GM19023 (cell line): ENCODE results near the gene UCN2.
A peak's percentile ranks its signal among the peaks of the same experiment; 100 is the strongest.

Source experiments
- ATAC-seq: cut with Tn5 transposase; IDR thresholded peaks from one replicate; pipeline ENCODE4 v1.9.1; 2021; ENCODE audit warnings: mild to moderate bottlenecking, moderate library complexity; ENCODE audit not compliant: unreplicated experiment

The UCN2 gene, protein sequence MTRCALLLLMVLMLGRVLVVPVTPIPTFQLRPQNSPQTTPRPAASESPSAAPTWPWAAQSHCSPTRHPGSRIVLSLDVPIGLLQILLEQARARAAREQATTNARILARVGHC

DNA sequence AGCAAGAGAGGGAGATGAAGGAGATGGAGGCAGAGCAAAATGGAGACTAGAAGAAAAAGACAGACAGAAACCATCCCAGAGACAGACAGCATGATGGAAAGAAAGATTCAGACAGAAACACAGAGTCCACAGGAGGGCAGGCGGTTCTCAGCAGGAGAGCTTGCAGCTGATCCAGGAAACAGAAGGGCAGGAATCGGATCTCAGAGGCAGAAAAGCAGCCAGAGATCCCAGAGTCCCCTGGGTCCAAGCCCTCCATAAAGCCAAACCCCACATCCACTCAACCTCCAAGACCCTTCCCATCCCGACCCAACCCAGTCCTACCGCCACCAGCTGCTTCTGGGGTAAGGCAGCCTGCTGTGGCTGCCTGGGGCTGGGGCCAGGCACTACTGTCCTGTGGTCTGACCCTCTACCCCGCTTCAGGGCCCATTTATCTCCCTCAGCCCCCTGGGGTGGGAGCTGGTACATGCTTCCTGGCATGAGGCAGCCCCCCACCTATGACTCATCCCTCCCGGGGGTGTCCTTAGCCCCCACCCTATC, at the start of gene UCN2:
Gene UCN2, minus strand, starts transcription at position 400 of the 537 bp plus-strand sequence. CDS start 657 bp downstream, outside the sequence.
- ATAC-seq = no peak

DNA sequence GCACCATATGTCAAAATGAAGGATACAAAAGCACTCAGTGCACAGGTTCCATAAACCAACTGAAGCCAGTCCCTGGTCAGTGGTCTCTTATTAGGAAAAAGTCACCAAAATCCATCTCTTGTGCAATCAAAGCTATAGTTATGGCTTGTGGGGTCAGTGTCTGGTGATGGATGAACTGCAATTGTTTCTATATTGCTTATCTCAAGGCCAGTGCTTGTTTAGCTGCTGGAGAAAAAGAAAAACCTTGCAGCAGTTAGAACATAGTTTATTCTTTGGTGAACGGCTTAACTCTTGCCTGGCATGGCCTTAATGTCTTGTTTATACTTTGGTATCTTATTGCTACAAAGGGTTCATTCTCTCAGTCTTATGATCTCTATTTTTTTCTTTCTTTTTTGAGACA, 48.7 kb upstream of the UCN2 start:
- no peak for ATAC-seq

DNA sequence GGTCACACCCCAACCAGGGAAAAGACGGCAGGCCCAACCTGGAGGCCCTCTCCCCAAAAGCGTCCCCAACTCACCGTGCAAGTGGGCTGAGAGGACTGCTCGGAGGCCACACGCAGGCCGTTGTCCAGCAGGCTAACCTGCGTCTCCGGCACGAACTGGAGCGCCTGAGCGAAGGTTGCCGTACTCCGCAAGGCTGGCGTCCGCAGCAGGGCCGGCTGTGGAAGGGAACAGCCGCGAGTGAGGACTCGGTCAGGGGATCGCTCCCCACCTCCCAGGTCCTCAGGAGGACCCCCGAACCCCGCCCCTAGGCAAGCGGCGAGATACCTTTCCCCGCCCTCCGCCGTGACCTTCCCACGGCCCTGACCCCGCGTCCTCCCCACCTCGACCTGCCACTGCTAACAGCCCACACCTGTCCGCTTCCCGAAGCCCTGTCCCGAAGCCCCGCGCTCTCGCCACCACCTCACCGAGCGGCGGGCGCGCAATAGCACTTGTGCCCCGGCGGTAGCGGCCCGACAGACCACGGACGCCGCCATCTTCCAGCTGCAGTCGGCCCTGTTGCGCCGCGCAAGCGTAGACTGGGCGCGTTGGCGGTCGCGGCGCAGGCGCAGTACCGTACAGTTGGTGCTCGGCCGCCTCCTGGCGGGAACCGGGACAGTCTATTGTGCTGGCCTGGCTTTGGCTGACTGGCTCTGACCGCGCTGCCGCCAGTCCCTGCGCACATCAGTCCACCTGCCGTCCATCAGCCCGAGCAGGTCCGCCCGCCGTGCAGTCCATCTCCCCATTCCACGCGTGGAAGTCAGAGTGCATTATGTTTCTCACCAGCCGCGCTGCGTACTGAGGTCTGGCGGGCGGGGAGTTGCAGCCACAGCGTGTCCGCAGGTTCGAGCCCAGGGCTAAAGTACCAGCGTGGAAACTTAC, 45.8 kb upstream of the UCN2 start, which contains the start of gene UQCRC1:
Gene UQCRC1, minus strand, starts transcription at position 559 of the 918 bp plus-strand sequence. Its CDS starts 26 bp downstream, at position 533.
- ATAC-seq = peak; percentile 94

DNA sequence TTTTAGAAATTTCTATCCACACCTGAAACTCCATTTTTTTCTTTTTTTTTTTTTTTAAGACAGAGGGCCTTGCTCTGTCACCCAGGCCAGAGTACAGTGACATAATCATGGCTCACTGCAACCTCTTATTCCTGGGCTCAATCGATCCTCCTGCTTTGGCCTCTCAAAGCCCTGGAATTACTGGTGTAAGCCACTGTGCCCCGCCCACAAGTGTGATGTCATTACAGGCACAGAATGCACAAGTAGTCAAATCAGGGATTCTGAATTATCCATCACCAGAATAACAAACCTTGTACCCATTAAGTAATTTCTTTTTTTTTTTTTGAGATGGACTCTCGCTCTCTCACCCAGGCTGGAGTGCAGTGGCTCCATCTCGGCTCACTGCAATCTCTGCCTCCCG, 43.9 kb upstream of the UCN2 start:
- no peak for ATAC-seq

DNA sequence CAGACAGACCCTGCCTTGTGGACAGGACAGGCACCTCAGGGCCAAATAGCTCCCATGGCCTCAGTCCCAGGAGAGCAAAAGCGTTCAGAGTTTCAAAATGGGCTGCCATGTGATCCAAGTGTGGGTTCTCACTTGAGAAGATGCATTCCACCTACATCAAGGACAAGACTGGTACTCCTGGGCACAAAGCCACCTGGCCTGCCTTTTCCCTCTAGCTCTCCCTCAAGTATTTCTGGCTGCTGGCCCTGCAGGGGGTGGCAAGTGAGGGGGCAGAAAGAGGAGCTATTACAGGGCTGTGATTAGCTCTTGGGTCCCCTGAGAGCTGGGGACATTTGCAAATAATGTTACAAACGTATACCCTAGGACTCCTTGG, 38.0 kb upstream of the UCN2 start:
- ATAC-seq = no peak

DNA sequence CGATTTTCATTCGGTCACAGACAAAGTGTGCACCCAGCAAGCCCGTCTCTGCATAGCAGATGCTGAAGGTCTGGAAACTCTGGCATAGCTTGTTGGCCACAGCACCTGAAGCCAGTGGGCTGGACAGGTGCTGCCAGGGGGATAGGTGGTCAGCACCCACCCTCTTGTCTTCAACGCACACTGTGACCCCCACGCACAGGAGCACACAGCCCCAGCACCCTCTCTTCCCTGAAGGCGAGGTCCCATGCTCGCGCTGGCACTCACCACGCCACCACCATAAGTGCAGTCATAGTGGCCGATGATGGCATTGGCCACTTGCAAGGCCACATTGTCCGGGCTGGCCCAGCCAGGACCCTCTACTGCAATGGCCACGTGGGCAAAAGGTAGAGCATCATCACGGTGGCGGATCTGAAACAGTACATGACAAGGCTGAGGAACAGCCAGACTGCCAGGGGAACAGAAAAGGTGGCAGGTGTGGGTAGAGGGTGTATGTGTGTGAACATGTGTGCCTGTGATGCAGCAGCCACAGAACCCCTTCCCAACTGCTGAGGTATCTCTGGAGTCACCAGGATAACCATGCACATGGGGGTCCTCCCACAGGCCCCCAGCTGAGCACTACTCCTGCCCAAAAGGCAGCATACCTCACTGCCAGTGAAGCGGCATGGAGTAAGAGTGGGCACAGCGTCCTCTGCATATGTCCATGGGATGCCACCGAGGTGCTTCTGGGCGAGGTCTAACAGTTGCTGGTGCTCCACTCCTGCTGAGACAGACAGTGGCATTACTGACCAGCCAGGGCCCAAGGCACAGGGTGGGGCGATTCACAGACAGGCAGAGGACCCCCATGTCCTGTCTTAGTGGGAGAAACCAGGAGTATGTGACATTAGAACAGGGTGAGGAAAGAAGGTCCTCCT, 37.4 kb upstream of the UCN2 start:
- no peak for ATAC-seq

DNA sequence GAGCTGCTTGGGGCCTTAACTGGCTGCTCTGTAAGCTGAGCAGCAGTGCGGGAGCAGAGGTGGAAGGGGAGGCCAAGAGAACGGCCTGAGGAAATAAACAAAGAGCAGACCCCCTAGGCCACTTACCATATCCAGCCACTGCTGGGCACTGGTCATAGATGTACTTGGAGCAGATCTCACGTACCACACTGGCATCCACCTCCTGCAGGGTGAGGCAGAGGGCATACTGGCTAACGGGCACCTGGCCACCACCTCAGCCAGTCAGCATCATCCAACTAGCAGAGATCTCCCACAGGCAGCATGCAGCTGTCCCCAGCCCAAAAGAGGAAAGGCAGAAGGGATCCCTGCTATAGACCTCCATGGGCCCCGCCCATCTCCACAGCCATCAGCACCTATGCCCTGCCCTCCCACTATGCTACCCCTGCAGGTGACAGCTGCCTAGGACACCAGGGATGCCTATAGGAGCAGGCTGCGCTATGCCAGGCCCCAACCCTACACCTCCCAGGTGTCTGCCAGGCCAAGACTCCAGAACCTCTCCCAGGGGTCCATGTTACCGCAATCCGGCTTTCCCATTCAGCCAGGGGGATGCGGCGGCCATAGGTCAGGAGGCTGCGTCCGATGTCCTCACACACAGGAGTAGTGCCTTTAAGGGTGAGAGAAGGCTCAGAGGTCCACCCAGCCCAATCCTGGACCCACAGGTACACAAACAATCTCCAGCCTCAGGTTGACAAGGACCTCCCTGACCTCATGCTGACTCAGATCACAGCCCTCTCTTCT, 36.1 kb upstream of the UCN2 start:
- ATAC-seq = no peak

DNA sequence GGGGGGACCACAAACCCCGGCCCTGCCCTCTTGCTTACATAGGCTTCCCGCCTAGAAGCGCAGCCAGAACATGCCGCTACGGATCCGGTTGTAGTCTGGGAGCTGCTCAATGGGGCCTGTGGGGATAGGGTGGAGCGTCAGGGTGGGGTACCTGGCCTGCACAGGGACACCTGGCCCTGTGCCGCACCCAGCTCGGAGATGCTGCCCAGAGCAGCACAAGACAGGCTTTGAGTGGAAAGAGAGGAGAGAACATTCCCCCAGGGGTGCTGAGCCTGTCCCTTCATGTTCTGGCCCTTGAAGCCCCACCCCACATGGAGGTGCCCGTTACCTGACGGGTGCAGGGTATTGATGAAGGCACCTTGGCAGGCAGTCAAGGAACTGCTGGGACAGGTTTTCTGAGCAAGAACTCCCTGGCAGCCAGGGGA, 35.5 kb upstream of the UCN2 start:
- no peak for ATAC-seq

DNA sequence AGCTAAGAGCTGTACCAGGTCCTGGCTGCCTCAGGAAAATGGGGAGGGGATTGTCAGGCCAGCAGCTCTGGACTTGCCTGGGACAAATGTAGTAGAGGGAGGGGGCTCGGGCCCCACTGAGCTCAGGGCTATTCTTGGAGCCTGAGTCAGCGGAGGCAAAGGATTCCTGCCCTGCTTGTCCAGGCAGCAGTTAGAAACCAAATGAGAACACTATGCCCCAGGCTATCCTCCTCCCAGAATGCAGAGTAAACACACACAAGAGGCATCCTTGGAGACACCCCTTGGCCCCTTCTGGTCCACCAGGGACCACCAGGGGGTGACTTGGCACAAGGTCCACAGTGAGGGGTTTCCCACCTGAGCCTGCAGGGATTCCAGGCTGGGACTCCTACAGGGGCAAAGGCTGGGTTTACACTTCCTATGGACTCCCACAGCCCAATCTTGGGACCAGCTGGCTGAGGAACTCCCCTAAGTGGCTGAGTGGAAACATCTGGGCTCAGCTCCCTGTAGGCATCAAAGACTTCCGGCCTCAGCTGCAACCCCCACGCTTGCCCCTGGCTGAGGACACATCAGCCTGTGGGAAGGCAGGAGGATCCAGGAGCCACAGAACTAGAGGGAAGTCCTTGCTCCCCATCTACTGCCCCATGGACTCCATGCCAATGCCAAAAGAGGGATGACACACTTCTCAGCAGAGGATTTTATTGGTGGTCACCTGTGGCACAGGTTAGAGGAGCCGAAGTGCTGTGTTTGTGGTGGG, 34.9 kb upstream of the UCN2 start:
- ATAC-seq = no peak

DNA sequence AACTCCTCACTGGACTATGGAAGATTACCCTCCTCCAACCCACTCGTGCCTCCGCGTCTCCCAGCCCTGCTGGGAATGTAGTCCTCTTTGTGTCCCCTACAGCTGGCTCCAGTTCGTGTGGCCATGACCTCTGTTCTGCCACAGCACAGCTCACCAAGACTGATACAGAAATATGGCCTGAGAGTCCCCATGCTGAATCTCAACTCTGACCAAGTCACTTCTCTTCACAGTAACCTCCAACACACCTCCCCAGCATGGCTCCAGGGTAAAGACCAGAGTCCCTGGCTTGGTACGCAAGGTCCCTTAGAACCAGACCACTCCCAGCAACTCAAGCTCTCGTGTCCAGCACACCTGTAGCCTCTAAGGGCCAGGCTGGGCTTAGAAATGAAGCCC, 33.8 kb upstream of the UCN2 start:
- ATAC-seq = no peak

DNA sequence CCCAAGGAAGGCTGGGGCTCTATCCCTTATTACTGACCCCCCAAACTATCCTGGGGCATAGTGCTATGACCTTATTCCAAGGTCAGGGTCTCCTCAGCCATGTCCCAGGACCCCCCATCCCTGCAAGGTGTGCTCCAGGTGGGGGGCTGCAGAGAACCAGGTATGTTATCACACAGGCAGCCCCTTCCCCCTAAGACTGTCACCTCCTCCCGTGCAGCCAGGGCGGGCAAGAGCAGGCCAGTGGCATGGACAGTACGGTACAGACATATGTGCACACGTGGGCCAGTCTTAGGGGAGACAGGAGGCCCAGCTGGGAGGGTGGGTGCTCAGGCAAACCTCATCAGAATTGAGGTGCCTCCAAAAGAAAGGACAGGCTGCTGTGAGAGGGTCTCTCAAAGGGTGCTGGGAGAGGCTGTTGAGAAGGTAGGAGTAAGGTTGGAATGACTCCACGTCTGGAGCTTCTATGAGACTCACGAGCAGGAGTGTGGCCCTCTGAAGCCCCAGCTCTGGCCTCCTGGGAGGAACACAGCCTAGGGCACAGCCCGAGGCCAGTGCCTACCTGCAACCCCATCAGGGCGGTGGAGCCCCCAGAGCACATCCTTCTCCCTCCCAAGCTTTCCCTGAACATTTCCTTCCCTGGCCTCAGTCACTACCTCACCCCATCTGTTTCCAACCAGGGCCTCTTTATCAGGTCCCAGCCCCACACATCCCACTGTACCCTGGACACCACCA, 33.3 kb upstream of the UCN2 start:
- ATAC-seq = no peak

DNA sequence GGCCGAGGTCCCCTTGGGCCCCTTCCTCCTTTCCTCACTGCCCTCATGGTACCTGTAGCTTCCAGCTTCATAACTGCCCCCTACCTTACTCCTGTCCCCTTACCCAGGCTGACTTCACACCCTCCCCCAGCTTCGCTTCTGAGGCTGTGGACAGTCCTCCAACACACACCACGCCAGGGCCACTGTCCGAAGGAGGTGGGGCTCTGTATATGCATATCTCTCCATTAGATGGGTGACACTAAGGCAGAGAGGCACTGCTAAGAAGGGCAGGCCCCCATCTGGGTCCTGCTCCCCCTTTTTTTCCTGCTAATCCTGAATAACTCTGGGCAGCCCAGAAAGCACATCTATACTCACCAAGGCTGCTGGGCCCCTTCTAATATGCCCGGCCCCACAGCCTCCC, 32.6 kb upstream of the UCN2 start:
- ATAC-seq = no peak

DNA sequence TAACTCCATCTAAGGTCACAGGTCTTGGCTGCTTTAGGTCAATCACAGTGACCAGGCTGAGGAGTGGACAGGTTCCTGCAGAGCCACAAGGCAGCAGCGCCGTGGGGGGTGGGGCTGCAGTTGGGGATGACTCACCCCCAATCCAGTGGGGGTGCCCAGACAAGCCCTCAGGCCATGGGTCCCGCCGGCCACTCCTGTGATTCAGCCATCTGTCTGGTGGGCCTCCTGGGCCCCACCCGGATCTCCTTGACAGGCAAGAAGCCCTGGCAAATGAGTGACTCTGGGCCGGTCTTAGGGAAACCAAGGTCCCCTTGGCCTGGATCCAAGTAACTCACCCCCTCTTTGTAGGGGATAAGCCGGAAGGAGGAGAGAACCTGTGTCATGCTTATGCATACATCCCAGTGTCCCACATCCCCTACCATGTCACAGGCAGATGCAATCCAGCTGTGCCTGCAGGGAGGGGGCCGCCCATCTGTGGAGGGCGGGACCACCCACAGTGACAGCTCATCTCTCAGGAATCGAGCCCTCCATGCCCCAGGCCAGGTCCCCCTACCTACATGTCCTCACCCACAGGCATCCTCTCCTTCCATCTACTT, 32.0 kb upstream of the UCN2 start:
- ATAC-seq = no peak

DNA sequence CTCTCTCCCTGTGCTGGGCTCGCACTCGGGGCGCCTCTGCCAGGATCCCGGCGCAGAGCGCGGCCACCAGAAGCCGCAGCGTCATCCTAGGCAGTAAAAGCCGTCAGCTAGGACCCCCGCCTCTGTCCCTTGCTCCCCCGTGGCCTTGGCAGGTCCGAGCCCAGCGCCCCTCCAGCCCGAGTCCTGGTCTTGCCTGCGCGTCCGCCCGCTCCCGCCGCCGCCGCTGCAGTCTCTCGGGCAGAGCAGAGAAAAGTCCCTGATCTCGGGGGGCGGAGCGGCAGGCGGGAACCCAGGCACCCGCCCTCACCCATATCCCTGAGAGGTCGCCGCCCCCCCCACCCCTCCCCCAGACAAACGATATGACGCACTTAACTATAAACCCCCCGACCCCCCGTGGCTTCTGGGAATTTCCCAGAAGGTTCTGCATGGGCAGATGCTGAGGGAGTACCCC, 31.5 kb upstream of the UCN2 start, which contains the start of gene COL7A1:
Gene COL7A1, minus strand, starts transcription at position 255 of the 451 bp plus-strand sequence. Its CDS starts 170 bp downstream, at position 85.
- ATAC-seq = no peak

DNA sequence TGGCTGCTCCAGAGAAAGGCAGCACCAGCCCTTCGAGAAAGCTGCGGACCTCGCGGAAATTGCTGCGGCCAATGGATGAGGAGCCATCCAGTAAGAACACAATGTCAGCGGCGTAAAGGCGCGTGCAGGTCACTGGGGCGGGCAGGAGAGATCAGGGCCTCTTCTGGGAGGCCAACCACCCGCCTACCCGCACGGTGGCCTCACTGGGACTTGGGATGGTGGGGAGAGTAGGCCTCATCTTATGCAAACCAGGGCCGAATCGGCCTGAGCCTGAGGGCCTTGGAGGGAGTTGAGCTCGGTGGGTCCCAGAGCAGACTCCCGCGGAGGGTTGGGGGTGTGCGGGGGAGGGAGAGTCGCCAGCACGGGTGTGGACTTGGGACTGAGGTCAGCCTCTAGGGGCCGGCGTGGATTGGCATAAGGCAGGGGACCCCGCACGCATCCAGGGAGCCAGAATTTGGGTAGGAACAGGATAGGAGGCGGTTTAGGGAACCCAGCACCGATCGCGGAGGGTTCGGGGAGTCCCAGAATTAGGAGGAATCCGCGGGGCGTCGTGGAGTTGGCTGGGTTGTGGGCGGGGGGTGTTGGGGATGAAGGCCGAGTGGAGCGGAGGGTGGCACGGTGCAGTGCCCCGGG, 31.0 kb upstream of the UCN2 start:
- ATAC-seq = no peak

DNA sequence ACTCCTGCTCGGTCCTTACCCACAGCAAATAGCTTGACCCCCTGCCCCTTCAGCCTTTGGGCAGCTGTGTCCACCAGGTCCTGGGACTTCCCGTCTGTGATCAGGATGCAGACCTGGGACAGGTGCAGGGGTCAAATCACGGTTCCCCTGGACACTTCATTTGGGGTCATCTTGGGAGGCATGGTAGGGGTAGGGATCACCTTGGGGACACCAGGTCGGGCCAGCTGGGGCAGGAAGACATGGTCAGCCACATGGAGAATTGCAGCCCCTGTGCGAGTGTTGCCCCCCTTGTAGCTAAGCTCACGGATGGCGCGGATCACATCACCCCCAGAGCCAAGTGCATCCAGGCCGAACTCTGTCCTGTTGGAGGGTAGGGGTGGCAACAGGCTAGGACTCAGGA, 29.8 kb upstream of the UCN2 start:
- no peak for ATAC-seq

DNA sequence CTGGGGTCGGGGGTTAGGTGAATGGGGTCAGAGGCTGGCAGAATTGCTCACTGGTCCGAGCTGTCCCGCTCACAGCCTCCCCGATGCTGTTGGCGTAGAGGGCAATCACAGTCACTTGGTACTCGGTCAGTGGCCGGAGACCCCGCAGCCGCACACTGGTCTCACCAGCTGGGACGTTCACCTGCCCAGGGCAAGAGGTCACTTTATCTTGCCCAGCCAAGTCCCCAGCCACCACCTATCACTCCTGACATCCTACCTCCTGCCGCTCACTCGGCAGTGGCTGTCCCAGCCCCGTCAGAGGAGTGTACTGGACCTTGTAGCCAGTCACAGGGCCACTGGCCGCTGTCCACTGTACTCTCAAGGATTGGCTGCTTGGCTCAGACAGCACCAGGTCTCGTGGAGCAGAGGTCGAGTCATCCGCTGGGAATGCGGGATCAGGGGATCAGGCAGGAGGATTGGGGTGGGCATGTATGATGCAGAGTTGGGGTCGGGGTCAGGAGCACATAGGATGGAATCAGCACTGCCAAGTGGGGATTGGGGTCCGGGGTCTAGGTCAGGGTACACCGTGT, 29.0 kb upstream of the UCN2 start:
- ATAC-seq = no peak
